Aorta (tissue), 5 donors: ENCODE data around the gene RAB8B. TPM values are rescaled to one million over a fixed set of nuclear protein-coding genes. Genes with fewer than 3 reads are reported as not detected.

Experiments used
- ATAC-seq: fragments of 200-7000 bp; cut with Tn5 transposase; one replicate; pipeline ENCODE4 v1.9.1; 2022; ENCODE audit warnings: moderate library complexity; ENCODE audit not compliant: low FRiP score
- DNase-seq, 2 donors: peaks; one replicate each; pipeline ENCODE4 v3.0.0-alpha.2; 2020
- H3K27ac ChIP-seq, 2 donors: one replicate each; pipeline ENCODE4 v1.5.1; 2013; ENCODE audit warnings: low read length in 2 of 2, mild to moderate bottlenecking in 2 of 2, moderate library complexity in 2 of 2, control low read depth in 1 of 2, inconsistent platforms in 1 of 2, low read depth in 1 of 2
- H3K27me3 ChIP-seq, 2 donors: one replicate each; pipeline ENCODE4 v1.6.1; 2013; ENCODE audit warnings: control low read depth in 1 of 2, low read length in 1 of 2, mild to moderate bottlenecking in 1 of 2, moderate library complexity in 1 of 2; ENCODE audit not compliant: insufficient read depth in 2 of 2, control insufficient read depth in 1 of 2
- H3K36me3 ChIP-seq, 2 donors: one replicate each; pipeline ENCODE4 v1.6.1; 2013; ENCODE audit warnings: control low read depth in 1 of 2, low read length in 1 of 2, mild to moderate bottlenecking in 1 of 2; ENCODE audit not compliant: insufficient read depth in 2 of 2, control insufficient read depth in 1 of 2
- H3K4me1 ChIP-seq, 2 donors: one replicate each; pipeline ENCODE4 v1.6.1; 2013; ENCODE audit warnings: low read length in 2 of 2, control low read depth in 1 of 2, mild to moderate bottlenecking in 1 of 2, moderate library complexity in 1 of 2; ENCODE audit not compliant: insufficient read depth in 2 of 2, control insufficient read depth in 1 of 2
- H3K4me3 ChIP-seq, 2 donors: one replicate each; pipeline ENCODE4 v1.5.1; 2013; ENCODE audit warnings: low read length in 2 of 2, control low read depth in 1 of 2, mild to moderate bottlenecking in 1 of 2
- H3K9me3 ChIP-seq: one replicate; pipeline ENCODE4 v1.6.1; 2013; ENCODE audit warnings: mild to moderate bottlenecking, low read length; ENCODE audit not compliant: control insufficient read depth
- WGBS, 2 donors: extraction: QIAGEN DNeasy Blood & Tissue Kit; methylation state at CpG; one replicate each; pipeline ENCODE4 v1.1.7; 2013; 5-methylcytosine and 5-hydroxymethylcytosine counted together
- intact Hi-C, 2 donors: fragments of 100-400 bp; cut with DNase I; formaldehyde crosslinking; loops; one replicate each; pipeline versions ENCODE4 v1.14.2 to v1.15.0; 2022
- polyA plus RNA-seq, 2 donors: library from polyadenylated mRNA; stranded (reverse); fragments of 200-250 nt; gene quantifications; one replicate each; pipeline ENCODE4 v1.2.3, GENCODE V29; 2013
- total RNA-seq, 2 donors: library from RNA; stranded (reverse); fragmentation: NEBNext Ultra II Directional; extraction: Animal tissue kit (Norgen Biotek cat#: 25700); gene quantifications; one replicate each; pipeline ENCODE4 v1.2.1, GENCODE V29; 2021
- donor health status: healthy with polysubstance abuse.
- donor health status: Bipolar disorder and iron deficiency.
- donor health status: DM: no; HTN: no; CAD: no.
- donor health status: DM: no; HTN: no; CAD: no.
- donor health status: DM: yes; HTN: yes; CAD: no.

RAB8B gene
- total and polyA plus RNA-seq, 4 donors = 14.8 to 47.9 (median 29.6) TPM

DNA sequence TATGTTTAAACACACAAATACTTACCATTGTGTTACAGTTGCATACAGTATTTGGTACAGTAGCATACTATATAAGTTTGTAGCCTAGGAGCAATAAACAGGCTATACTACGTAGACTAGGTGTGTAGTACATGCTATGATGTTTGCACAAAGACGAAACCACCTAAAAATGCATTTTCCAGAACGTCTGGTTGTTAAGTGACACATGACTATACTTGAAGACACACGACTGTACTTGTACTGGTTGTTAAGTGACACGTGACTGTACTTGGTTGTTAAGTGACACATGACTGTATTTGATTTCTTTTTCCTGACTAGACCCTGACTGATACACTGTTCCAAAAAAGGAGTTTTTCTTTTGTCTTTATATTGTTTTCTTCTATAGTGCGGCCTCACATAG is 34.1 kb downstream of the RAB8B start:
- 74 to 75% methylated on average over 6 of the region's 6 CpGs for whole genome bisulfite sequencing, 2 donors
- H3K27me3 ChIP-seq = no peaks in the 10 kb centered on the region
- intact Hi-C loops = no loop called here
- no peaks in the 10 kb centered on the region for H3K9me3 ChIP-seq
- H3K4me1 ChIP-seq = peaks cover 0 to 7% of the 10 kb centered on the region in 2 donors
- H3K4me3 ChIP-seq = no peak overlapping the region
- DNase-seq (no peak), ATAC-seq (no peak)
- no peak overlapping the region for H3K27ac ChIP-seq
- H3K36me3 ChIP-seq = no peaks in the 10 kb centered on the region

DNA sequence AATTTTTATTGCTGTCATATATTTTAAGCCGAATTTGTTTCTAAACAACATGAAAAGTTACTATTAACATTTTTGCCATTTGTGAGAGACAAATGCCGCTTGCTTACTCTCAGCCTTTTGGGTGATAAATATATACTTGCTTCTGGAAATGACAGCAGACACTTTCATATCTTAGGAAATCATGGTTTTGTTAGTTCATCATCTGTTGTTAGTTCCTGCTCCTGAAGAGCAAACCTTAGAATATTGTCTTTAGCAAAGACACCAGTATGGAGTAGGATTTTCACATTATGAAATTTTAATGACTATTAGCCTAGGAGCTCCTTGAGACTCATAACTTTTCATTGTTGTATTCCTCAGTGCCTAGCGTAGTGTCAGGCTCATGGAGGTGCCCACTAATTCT is 36.0 kb downstream of the RAB8B start:
- no peak for ATAC-seq
- Histone ChIP-seq H3K4me1 (peaks cover 0 to 6% of the 10 kb centered on the region in 2 donors), H3K27me3 (no peaks in the 10 kb centered on the region), H3K4me3 (no peak overlapping the region), H3K27ac (no peak overlapping the region), H3K36me3 (no peaks in the 10 kb centered on the region), H3K9me3 (no peaks in the 10 kb centered on the region)
- intact Hi-C loops = no loop called here
- DNase-seq = no peak
- 95% methylated on average over 3 of the region's 3 CpGs for whole genome bisulfite sequencing, 2 donors

DNA sequence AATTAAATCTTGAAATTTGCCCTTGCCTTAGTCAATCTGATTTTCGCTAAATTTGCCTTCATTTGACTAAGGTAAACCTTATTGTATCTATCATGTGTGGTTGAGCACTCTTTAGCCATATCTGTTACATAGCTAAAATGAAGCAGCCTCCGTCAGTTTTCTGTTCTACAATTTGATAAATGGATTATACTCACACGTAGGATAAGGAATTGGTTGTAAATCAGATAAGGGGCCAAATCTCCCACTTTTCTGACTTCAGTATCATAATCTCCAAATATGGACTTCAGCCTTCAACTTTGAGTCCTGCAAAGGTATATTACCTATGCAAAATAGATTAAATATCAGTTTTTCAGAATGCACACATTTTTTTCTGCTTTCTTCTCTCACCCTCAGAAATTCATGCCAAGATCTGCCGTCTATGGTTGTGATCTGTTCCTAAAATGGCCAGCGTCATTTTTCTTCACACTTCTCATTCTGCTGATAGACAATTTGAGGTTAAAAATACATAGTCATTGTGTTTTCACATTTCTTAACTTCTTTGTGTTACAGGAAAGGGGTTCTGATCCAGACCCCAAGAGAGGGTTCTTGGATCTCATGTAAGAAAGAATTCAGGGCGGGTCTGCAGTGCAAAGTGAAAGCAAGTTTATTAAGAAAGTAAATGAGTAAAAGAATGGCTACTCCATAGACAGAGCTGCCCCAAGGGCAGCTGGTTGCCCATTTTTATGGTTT is 36.9 kb downstream of the RAB8B start:
- Histone ChIP-seq H3K9me3 (no peaks in the 10 kb centered on the region), H3K36me3 (no peaks in the 10 kb centered on the region), H3K4me1 (peaks cover 0 to 1% of the 10 kb centered on the region in 2 donors), H3K4me3 (no peak overlapping the region), H3K27ac (no peak overlapping the region), H3K27me3 (no peaks in the 10 kb centered on the region)
- WGBS, 2 donors = 80 to 85% methylated on average over 6 of the region's 6 CpGs
- ATAC-seq (no peak), DNase-seq (no peak)
- intact Hi-C loops = no loop called here

DNA sequence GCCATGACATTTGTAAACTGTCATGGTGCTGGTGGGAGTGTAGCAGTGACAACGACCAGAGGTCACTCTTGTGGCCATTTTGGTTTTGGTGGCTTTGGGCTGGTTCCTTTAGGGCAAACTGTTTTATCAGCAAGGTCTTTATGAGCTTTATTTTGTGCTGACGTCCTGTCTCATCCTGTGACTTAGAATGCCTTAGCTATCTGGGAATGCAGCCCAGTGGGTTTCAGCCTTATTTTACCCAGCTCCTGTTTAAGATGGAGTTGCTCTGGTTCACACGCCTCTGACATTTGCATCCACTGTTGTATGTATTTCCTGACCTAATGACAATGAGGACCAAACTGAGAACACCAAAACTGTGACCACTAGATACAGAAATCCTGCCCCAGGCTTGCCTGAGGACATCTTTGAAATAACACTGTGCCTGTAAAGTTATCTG is 37.6 kb downstream of the RAB8B start:
- H3K27ac ChIP-seq = no peak overlapping the region
- ATAC-seq = no peak
- 74 to 79% methylated on average over 3 of the region's 3 CpGs for WGBS, 2 donors

DNA sequence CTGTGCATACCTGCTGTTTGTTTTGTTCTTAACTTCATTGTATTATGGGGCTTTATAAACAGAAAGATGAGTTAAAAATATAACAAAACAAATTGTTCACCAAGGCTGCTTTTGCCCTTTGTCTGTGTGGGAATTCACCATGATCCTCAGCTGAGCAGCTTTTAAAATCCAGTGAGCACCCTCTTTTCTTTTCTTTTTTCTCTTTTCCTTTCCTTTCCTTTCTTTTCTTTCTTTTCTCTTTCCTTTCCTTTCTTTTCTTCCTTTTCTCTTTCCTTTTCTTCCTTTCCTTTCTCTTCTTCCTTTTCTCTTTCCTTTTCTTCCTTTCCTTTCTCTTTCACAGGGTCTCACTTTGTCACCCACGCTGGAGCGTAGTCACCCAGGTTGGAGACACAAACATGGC is 38.3 kb downstream of the RAB8B start:
- no peak for ATAC-seq
- no peaks in the 10 kb centered on the region for H3K9me3 ChIP-seq
- DNase-seq = no peak
- 98 to 100% methylated on average over 2 of the region's 2 CpGs for WGBS, 2 donors
- no peaks in the 10 kb centered on the region for H3K27me3 ChIP-seq
- intact Hi-C loops = no loop called here
- no peak overlapping the region for H3K4me3 ChIP-seq
- no peaks in the 10 kb centered on the region for H3K36me3 ChIP-seq
- H3K27ac ChIP-seq = no peak overlapping the region
- H3K4me1 ChIP-seq = no peaks in the 10 kb centered on the region

More for the DNA sequence above, 37.6 kb downstream of the RAB8B start:
- H3K9me3 ChIP-seq = no peaks in the 10 kb centered on the region
- no peaks in the 10 kb centered on the region for H3K36me3 ChIP-seq
- no peaks in the 10 kb centered on the region for H3K4me1 ChIP-seq
- H3K27me3 ChIP-seq = no peaks in the 10 kb centered on the region
- no peak for DNase-seq
- intact Hi-C loops = no loop called here
- H3K4me3 ChIP-seq = no peak overlapping the region

DNA sequence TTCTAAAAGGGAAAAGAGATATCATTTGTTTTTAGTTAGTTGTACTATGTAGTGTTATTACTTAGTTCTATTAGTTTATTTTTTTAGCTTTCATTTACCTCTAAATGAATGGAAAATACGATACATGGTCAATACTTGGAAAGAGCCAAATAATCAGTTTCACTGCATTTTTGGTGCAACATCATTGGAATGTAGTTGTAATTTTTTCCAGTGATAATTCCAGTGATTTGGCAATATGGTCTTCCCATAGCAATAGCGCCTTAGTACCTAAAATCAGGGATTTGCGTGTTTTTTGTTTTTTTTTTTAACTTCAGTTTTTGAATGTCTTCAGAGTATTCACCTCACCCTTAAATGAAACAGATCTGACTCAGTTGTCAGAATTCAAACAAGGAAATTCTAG is 41.8 kb downstream of the RAB8B start:
- no peaks in the 10 kb centered on the region for H3K4me1 ChIP-seq
- H3K27me3 ChIP-seq = no peaks in the 10 kb centered on the region
- ATAC-seq (no peak), DNase-seq (no peak)
- no peak overlapping the region for H3K27ac ChIP-seq
- intact Hi-C loops = no loop called here
- H3K9me3 ChIP-seq = no peaks in the 10 kb centered on the region
- no peak overlapping the region for H3K4me3 ChIP-seq
- WGBS, 2 donors = 90 to 95% methylated on average over 3 of the region's 3 CpGs
- no peaks in the 10 kb centered on the region for H3K36me3 ChIP-seq

DNA sequence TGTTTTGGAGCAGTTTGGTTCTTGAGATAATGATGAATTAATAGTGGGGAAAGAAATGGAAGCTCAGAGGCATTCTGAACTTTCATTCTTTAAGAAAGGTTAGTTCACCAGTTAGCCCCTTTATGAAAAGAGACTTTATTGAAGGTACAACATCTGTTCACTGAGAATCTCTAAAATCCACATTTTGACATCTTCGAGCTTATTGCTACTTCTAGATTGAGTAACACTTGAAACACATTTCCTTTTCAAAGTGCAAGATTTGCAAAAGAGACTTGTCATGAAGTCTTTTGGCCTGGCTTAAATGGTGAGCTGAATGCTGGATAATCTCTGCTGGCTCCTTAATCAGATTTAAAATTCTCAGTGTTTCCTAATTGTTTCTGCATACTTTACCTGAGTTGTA is 42.3 kb downstream of the RAB8B start:
- Histone ChIP-seq H3K9me3 (no peaks in the 10 kb centered on the region), H3K36me3 (no peaks in the 10 kb centered on the region), H3K4me1 (no peaks in the 10 kb centered on the region), H3K27me3 (no peaks in the 10 kb centered on the region), H3K4me3 (no peak overlapping the region), H3K27ac (no peak overlapping the region)
- DNase-seq (no peak), ATAC-seq (no peak)
- intact Hi-C loops = no loop called here
- 58 to 69% methylated on average over 1 of the region's 1 CpG for WGBS, 2 donors

DNA sequence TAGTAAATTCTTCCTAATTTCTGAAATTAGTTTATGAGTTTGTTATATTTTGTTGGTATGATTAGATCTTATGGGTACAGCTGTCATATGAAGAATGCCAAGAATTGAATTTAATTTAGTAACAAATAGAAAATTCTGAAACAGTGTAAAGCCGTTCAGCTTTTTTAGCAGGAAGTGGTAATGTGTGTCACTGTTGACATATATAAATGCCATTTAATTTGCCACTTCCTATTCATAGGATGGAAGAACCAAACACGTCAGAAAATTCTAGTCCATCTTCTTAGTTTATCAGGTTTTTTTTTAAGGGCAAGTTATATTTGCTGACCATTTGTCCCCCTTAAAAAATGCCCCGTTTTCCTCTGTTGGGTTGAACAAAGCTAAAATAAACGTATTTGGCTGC is 43.0 kb downstream of the RAB8B start:
- 69 to 77% methylated on average over 4 of the region's 4 CpGs for WGBS, 2 donors
- no peak overlapping the region for H3K27ac ChIP-seq
- H3K27me3 ChIP-seq = no peaks in the 10 kb centered on the region
- H3K36me3 ChIP-seq = no peaks in the 10 kb centered on the region
- no peaks in the 10 kb centered on the region for H3K9me3 ChIP-seq
- DNase-seq (no peak), ATAC-seq (no peak)
- no peaks in the 10 kb centered on the region for H3K4me1 ChIP-seq
- intact Hi-C loops = no loop called here
- H3K4me3 ChIP-seq = no peak overlapping the region

DNA sequence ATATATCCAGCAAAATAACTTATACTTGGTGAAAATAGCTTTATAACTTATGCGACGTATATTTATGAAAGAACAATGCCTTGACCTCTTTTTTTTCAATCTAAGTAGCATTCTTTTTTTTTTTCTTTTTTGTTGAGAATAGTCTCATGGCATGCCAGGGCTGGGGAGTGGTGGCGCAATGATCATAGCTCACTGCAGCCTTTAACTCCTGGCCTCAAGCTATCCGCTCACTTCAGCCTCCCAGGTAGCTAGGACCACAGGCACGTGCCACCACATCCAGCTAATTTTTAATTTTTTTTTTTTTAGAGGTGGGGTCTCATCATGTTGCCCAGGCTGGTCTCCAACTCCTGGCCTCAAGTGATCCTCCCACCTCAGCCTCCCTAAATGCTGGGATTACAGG is 43.5 kb downstream of the RAB8B start:
- Histone ChIP-seq H3K36me3 (no peaks in the 10 kb centered on the region), H3K27ac (no peak overlapping the region), H3K9me3 (no peaks in the 10 kb centered on the region), H3K4me1 (no peaks in the 10 kb centered on the region), H3K27me3 (no peaks in the 10 kb centered on the region), H3K4me3 (no peak overlapping the region)
- ATAC-seq (no peak), DNase-seq (peak in 1 of 2 donors; percentile 34)
- 97 to 98% methylated on average over 5 of the region's 5 CpGs for WGBS, 2 donors
- intact Hi-C loops = no loop called here
